Measurements from ENCODE around the gene ENSA. TPM values are rescaled to one million over a fixed set of nuclear protein-coding genes. Genes with fewer than 3 reads are reported as not detected.
A peak's percentile ranks its signal among the peaks of the same experiment; 100 is the strongest.

ENSA gene
- total RNA-seq, 1 experiment from 2014 or later, result 212 TPM

DNA sequence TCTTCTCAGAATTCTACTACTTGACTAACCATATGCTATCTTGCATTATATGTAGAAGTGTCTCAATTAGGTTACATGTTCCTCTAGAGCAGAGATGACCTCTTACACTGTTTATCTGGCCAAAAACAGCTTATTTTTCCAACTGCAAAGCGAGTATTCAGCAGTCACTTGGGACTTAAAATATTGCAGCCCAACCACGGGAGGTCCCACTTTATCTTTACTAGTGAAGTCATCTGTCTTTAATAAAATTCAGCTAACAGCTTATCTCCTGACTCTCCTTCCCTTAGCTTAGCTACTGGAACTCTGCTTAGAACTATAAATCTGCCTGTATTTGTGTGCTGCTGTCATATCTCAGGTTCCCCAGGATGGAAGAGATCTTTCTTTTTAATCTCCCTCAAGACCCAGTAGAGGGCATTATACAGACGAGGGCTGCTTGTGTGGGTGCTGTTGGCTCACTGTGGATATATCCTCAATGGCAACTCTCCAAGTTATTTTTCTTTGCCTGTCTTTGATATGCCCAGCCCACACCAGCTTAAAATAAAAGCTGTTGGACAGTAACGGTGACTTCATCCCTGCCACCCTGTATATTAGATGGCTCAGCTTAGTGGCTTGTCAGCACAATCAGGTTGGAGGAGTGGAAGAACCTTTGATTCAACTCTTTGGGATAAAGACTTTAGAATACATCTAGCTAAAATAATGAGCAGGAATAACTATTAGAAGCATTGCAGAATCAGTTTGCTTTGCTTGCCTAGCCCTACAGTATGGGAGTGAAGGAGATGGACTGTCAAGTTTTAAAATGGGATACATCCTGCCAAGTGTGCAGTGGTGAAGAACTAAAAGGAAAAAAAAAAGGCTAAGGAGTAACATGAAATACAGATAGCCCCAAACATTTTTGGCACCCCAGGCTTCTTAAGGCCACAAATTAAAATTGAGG lies 9.6 kb downstream of the ENSA start:
- Histone ChIP-seq H3K56ac (ENCODE audit: insufficient read length, low read depth, low read length) (no peak overlapping the region), H3K9ac (ENCODE audit: extremely low read depth, insufficient read length, low read length) (no peak overlapping the region), H3K18ac (ENCODE audit: insufficient read length, low read depth, low read length) (no peak overlapping the region), H2BK5ac (ENCODE audit: insufficient read length, low read length) (no peak overlapping the region), H3K4ac (ENCODE audit: low read depth, low read length) (no peak overlapping the region), H4K8ac (replicated peaks; ENCODE audit: insufficient read length, low read depth, low read length) (no peak overlapping the region), H3K23me2 (ENCODE audit: insufficient read length, low read depth, low read length, poor library complexity, severe bottlenecking) (no peaks in the 10 kb centered on the region), H3K14ac (ENCODE audit: insufficient read depth, low read length) (no peak overlapping the region), H3K9me3 (ENCODE audit: control insufficient read depth, low read depth, low read length) (no peaks in the 10 kb centered on the region), H4K91ac (ENCODE audit: insufficient read length, low read depth, low read length) (no peak overlapping the region), H4K20me1 (ENCODE audit: control insufficient read depth, insufficient read depth, insufficient read length) (peaks cover 3% of the 10 kb centered on the region), H2BK15ac (ENCODE audit: low read depth, low read length) (no peak overlapping the region), H2AFZ (ENCODE audit: low read length) (no peak overlapping the region), H3K79me1 (ENCODE audit: insufficient read depth, low read depth, low read length, poor library complexity, severe bottlenecking) (peaks cover 5% of the 10 kb centered on the region), H3K23ac (ENCODE audit: insufficient read length, low read depth, low read length) (no peak overlapping the region), H2AK5ac (ENCODE audit: insufficient read length, low read length) (no peak overlapping the region), H3T11ph (ENCODE audit: low read length) (no peak overlapping the region), H4K5ac (ENCODE audit: insufficient read length, low read depth, low read length) (no peak overlapping the region), H3K79me2 (ENCODE audit: insufficient read depth, low read length) (no peaks in the 10 kb centered on the region), H2BK12ac (ENCODE audit: insufficient read length, low read depth, low read length) (no peak overlapping the region), H2BK120ac (ENCODE audit: low read depth, low read length, poor library complexity, severe bottlenecking) (no peak overlapping the region), H3K4me2 (ENCODE audit: insufficient read depth, insufficient read length, low read length) (no peak overlapping the region), H3K4me1 (ENCODE audit: insufficient read depth, low read length) (no peaks in the 10 kb centered on the region), H2BK20ac (ENCODE audit: low read depth, low read length, poor library complexity, severe bottlenecking) (no peak overlapping the region), H3K27ac (ENCODE audit: insufficient read length, low read depth, low read length) (no peak overlapping the region), H3K27me3 (ENCODE audit: insufficient read depth, low read length) (peaks cover 1% of the 10 kb centered on the region; the same call in 1 of the 2 replicates)
- DNase-seq, result no peak
- peak overlapping the region in 1 of 3 experiments; percentile 52; a peak in 3 of 7 replicates for H3K27ac Mint-ChIP-seq
- no peak overlapping the region for H3K4me3 Mint-ChIP-seq
- H3K36me3 Mint-ChIP-seq (ENCODE audit: insufficient read depth in 1 of 3, low read depth in 3 of 3), result peaks cover 56 to 91% (median 80%) of the 10 kb centered on the region in 3 experiments; a peak in 6 of 7 replicates
- TF ChIP-seq, protein P1, sequence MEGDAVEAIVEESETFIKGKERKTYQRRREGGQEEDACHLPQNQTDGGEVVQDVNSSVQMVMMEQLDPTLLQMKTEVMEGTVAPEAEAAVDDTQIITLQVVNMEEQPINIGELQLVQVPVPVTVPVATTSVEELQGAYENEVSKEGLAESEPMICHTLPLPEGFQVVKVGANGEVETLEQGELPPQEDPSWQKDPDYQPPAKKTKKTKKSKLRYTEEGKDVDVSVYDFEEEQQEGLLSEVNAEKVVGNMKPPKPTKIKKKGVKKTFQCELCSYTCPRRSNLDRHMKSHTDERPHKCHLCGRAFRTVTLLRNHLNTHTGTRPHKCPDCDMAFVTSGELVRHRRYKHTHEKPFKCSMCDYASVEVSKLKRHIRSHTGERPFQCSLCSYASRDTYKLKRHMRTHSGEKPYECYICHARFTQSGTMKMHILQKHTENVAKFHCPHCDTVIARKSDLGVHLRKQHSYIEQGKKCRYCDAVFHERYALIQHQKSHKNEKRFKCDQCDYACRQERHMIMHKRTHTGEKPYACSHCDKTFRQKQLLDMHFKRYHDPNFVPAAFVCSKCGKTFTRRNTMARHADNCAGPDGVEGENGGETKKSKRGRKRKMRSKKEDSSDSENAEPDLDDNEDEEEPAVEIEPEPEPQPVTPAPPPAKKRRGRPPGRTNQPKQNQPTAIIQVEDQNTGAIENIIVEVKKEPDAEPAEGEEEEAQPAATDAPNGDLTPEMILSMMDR (conservative IDR thresholded peaks at IDR 0.05), result peak; percentile 32; the same call in 2 of the 3 replicates
- peaks cover 12 to 15% of the 10 kb centered on the region in 2 experiments for H3K4me1 Mint-ChIP-seq
- H3K27me3 Mint-ChIP-seq (ENCODE audit: low read depth), result no peaks in the 10 kb centered on the region; the same call in 1 of the 2 replicates
- no CpG with 5 or more reads among the region's 4 CpGs for WGBS (ENCODE audit: extremely low coverage, insufficient read length, low lambda C conversion rate)
- H3K9me3 Mint-ChIP-seq, result no peaks in the 10 kb centered on the region
